Measurements from ENCODE around the gene GABRG3.

DNA sequence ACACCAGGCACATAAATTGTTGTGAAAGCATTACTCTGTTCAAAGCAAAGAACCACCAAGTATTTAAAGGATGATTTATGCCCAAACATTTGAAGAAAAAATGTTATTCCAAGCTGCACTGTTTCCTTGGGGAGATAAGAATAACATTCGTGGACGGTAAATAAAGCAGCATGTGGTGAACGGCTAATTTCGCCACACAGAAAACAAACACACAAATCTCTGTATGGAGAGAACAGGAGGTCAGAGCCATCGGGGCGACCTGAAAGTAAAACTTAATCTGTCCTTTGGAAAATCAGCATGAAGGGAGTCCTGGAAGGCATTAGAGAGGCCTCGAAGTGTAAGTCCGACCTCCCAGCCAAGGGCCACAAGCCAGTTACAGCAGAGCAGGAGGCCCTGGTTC is 27.1 kb upstream of the GABRG3 start:
- TF ChIP-seq POLR2A (IDR thresholded peaks at IDR 0.05): no peak
- TF ChIP-seq, protein P1, sequence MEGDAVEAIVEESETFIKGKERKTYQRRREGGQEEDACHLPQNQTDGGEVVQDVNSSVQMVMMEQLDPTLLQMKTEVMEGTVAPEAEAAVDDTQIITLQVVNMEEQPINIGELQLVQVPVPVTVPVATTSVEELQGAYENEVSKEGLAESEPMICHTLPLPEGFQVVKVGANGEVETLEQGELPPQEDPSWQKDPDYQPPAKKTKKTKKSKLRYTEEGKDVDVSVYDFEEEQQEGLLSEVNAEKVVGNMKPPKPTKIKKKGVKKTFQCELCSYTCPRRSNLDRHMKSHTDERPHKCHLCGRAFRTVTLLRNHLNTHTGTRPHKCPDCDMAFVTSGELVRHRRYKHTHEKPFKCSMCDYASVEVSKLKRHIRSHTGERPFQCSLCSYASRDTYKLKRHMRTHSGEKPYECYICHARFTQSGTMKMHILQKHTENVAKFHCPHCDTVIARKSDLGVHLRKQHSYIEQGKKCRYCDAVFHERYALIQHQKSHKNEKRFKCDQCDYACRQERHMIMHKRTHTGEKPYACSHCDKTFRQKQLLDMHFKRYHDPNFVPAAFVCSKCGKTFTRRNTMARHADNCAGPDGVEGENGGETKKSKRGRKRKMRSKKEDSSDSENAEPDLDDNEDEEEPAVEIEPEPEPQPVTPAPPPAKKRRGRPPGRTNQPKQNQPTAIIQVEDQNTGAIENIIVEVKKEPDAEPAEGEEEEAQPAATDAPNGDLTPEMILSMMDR (IDR thresholded peaks at IDR 0.05): no peak
